ENCODE measurements around the gene STKLD1.

Gene STKLD1

GRCh38 chr9:133379153-133380086 lies 3.3 kb downstream of the STKLD1 start:
- CTCF ChIA-PET, result interaction anchor here (0.7 to 1.6 kb wide), 6 partner anchors 10 to 194 kb away, joined by 3 to 7 read pairs (median 4); no protein-coding TSS in a partner anchor
- H3K4me3 ChIP-seq (ENCODE audit: low read depth, low read length), result no peak overlapping the region
- POLR2A ChIA-PET, result interaction anchor here (1.0 to 3.0 kb wide), 4 partner anchors 15 to 32 kb away, joined by 3 to 18 read pairs (median 6); partner anchors contain the start of genes MED22, RPL7A, SURF1 and SURF2
- H3K9me3 ChIP-seq (ENCODE audit: control insufficient read depth, insufficient read depth, low read depth, low read length), result no peaks in the 10 kb centered on the region
- no peaks in the 10 kb centered on the region for H3K36me3 ChIP-seq (ENCODE audit: control insufficient read depth in 2 of 2, insufficient read depth in 1 of 2, low read length in 2 of 2)
- H3K4me1 ChIP-seq (ENCODE audit: control insufficient read depth, insufficient read depth, low read length), result peaks cover 5% of the 10 kb centered on the region
- H3K27ac ChIP-seq (ENCODE audit: extremely low read depth, low read depth, low read length), result no peak overlapping the region
- TF ChIP-seq SP2 (tag by site-specific recombination; IDR thresholded peaks at IDR 0.05) (no peak), ZNF140 (tag by site-specific recombination; IDR thresholded peaks at IDR 0.05) (no peak), ZBTB6 (tag by site-specific recombination; IDR thresholded peaks at IDR 0.05) (no peak), ZNF544 (tag by site-specific recombination; IDR thresholded peaks at IDR 0.05) (no peak), ZNF529 (tag by site-specific recombination; IDR thresholded peaks at IDR 0.05; ENCODE audit: insufficient replicate concordance) (no peak), BCL11B (tag by site-specific recombination; IDR thresholded peaks at IDR 0.05; ENCODE audit: low read depth) (no peak), PRDM4 (tag by site-specific recombination; IDR thresholded peaks at IDR 0.05) (no peak), HOXA7 (CRISPR knock-in tag; IDR thresholded peaks at IDR 0.05; ENCODE audit: borderline replicate concordance) (no peak), ZNF146 (tag by site-specific recombination; IDR thresholded peaks at IDR 0.05) (no peak), ZNF274 (IDR thresholded peaks at IDR 0.05; ENCODE audit: low read length) (no peak), ZNF274 (tag by site-specific recombination; IDR thresholded peaks at IDR 0.05; ENCODE audit: borderline replicate concordance) (no peak), ZNF112 (tag by site-specific recombination; IDR thresholded peaks at IDR 0.05) (no peak), MYNN (tag by site-specific recombination; IDR thresholded peaks at IDR 0.05; ENCODE audit: borderline replicate concordance) (no peak), ZNF398 (tag by site-specific recombination; IDR thresholded peaks at IDR 0.05) (no peak), ZNF239 (tag by site-specific recombination; IDR thresholded peaks at IDR 0.05) (no peak), ZBTB1 (tag by site-specific recombination; IDR thresholded peaks at IDR 0.05) (no peak), HOXD13 (CRISPR knock-in tag; IDR thresholded peaks at IDR 0.05; ENCODE audit: borderline replicate concordance) (no peak), ZNF654 (tag by site-specific recombination; IDR thresholded peaks at IDR 0.05; ENCODE audit: low read depth) (no peak), ZNF558 (tag by site-specific recombination; IDR thresholded peaks at IDR 0.05) (no peak), ZBTB17 (tag by site-specific recombination; IDR thresholded peaks at IDR 0.05) (no peak), ZNF114 (tag by site-specific recombination; IDR thresholded peaks at IDR 0.05) (no peak)
